MCF 10A (cell line): ENCODE results near the gene CORO2B. TPM values are rescaled to one million over a fixed set of nuclear protein-coding genes. Genes with fewer than 3 reads are reported as not detected.

Source experiments
- BruUV-seq: library from RNA; stranded (reverse); fragments of 400-500 nt; replicated peaks from 2 replicates; lab custom pipeline; 2021; lab: Mats Ljungman, UMichigan
- CTCF ChIA-PET: fragments of 300-600 bp; sonication (Branson Sonifier 250); formaldehyde crosslinking; extraction: SDS; loops from one replicate; lab custom pipeline; 2021; ENCODE audit warnings: antibody characterized with exemption, inconsistent platforms; lab: Yijun Ruan, JAX
- POLR2A ChIA-PET: fragments of 300-600, 350-650 bp; sonication (Branson Sonifier 250); formaldehyde crosslinking; extraction: SDS; loops from one replicate; lab custom pipeline; 2020; ENCODE audit warnings: antibody characterized with exemption, inconsistent platforms; lab: Yijun Ruan, JAX
- DNase-seq: peaks from one replicate; pipeline ENCODE4 v3.0.0-alpha.2; 2018; ENCODE audit not compliant: unreplicated experiment
- H3K27ac Mint-ChIP-seq: one replicate; pipeline ENCODE4 v1.8.0; 2022; ENCODE audit warnings: mild to moderate bottlenecking, low read depth, mixed read lengths; ENCODE audit not compliant: unreplicated experiment
- H3K27me3 Mint-ChIP-seq: one replicate; pipeline ENCODE4 v1.8.0; 2022; ENCODE audit warnings: mixed read lengths; ENCODE audit not compliant: insufficient read depth, unreplicated experiment
- H3K36me3 Mint-ChIP-seq: one replicate; pipeline ENCODE4 v1.8.0; 2022; ENCODE audit warnings: mild to moderate bottlenecking, moderate library complexity, mixed read lengths; ENCODE audit not compliant: insufficient read depth, unreplicated experiment
- H3K4me1 Mint-ChIP-seq: one replicate; pipeline ENCODE4 v1.8.0; 2022; ENCODE audit warnings: mixed read lengths; ENCODE audit not compliant: insufficient read depth, unreplicated experiment
- H3K4me3 Mint-ChIP-seq: one replicate; pipeline ENCODE4 v1.8.0; 2022; ENCODE audit warnings: mild to moderate bottlenecking, moderate library complexity, mixed read lengths; ENCODE audit not compliant: unreplicated experiment
- H3K9me3 Mint-ChIP-seq: one replicate; pipeline ENCODE4 v1.8.0; 2022; ENCODE audit warnings: mixed read lengths; ENCODE audit not compliant: unreplicated experiment
- intact Hi-C: fragments of 100-400 bp; cut with micrococcal nuclease; formaldehyde crosslinking; loops from 2 replicates; pipeline ENCODE4 v1.14.1; 2022
- total RNA-seq: library from RNA; stranded (reverse); gene quantifications from 2 replicates; pipeline ENCODE4 v1.2.3, GENCODE V29; 2022
- TF ChIP-seq, protein P1 (sequence below): fragments of 200-600 bp; IDR thresholded peaks from one replicate; pipeline ENCODE4 v1.8.0; 2022; ENCODE audit warnings: antibody characterized with exemption, mild to moderate bottlenecking; ENCODE audit not compliant: unreplicated experiment

The CORO2B gene
- total RNA-seq, 1 experiment from 2014 or later = 0.79 TPM

DNA sequence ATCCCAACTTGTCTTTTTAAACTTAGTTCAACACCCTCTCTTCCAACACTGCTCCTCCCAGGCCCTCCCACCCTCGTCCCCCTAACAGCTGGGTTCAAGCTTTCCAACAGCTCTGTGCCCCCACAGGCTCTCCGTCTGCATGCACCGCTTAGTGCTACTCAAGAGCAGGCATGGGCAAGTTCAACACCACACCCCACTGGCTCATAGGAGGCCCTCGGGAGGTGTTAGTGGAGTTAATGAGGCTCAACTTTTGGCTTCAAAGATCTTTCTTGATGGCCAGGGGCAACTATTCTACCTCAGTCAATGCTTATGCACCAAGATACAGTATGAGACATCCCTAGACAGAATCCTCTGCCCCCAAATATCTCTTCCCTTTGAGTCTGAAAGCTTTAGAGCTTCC is 127.5 kb downstream of the CORO2B start:
- Mint-ChIP-seq H3K4me3 (no peak overlapping the region), H3K36me3 (no peaks in the 10 kb centered on the region), H3K27me3 (peaks cover 15% of the 10 kb centered on the region), H3K9me3 (no peaks in the 10 kb centered on the region), H3K27ac (no peak overlapping the region), H3K4me1 (no peaks in the 10 kb centered on the region)
- BruUV-seq = no TSS peak
- no peak for DNase-seq
- intact Hi-C loops = no loop called here
- ChIA-PET CTCF (interaction anchor here (0.7 to 2.8 kb wide), 4 partner anchors 25 to 145 kb away, joined by 3 to 14 read pairs (median 4); no protein-coding TSS in a partner anchor), POLR2A (no interaction called here)
- TF ChIP-seq, protein P1, sequence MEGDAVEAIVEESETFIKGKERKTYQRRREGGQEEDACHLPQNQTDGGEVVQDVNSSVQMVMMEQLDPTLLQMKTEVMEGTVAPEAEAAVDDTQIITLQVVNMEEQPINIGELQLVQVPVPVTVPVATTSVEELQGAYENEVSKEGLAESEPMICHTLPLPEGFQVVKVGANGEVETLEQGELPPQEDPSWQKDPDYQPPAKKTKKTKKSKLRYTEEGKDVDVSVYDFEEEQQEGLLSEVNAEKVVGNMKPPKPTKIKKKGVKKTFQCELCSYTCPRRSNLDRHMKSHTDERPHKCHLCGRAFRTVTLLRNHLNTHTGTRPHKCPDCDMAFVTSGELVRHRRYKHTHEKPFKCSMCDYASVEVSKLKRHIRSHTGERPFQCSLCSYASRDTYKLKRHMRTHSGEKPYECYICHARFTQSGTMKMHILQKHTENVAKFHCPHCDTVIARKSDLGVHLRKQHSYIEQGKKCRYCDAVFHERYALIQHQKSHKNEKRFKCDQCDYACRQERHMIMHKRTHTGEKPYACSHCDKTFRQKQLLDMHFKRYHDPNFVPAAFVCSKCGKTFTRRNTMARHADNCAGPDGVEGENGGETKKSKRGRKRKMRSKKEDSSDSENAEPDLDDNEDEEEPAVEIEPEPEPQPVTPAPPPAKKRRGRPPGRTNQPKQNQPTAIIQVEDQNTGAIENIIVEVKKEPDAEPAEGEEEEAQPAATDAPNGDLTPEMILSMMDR = no peak

DNA sequence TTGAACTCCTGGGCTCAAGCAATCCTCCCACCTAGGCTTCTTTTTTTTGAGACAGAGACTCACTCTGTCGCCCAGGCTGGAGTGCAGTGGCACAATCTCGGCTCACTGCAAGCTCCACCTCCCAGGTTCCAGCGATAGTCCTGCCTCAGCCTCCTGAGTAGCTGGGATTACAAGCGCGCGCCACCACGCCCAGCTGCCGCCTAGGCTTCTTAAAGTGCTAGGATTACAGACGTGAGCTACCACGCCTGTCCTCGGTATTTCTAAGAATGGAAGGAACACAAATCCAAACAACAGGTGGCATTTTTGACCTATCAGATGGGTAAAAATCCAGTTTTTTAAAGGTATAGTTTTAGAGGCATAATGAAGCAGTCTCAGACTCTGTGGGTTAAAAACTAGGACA is 128.1 kb downstream of the CORO2B start:
- Mint-ChIP-seq H3K27me3 (peaks cover 20% of the 10 kb centered on the region), H3K9me3 (no peaks in the 10 kb centered on the region), H3K36me3 (no peaks in the 10 kb centered on the region), H3K4me1 (no peaks in the 10 kb centered on the region), H3K4me3 (no peak overlapping the region), H3K27ac (no peak overlapping the region)
- ChIA-PET CTCF (interaction anchor here (0.7 to 2.8 kb wide), 3 partner anchors 33 to 64 kb away, joined by 3 to 14 read pairs (median 3); no protein-coding TSS in a partner anchor), POLR2A (no interaction called here)
- intact Hi-C loops = no loop called here
- no TSS peak for BruUV-seq
- TF ChIP-seq, protein P1 = no peak
- no peak for DNase-seq

DNA sequence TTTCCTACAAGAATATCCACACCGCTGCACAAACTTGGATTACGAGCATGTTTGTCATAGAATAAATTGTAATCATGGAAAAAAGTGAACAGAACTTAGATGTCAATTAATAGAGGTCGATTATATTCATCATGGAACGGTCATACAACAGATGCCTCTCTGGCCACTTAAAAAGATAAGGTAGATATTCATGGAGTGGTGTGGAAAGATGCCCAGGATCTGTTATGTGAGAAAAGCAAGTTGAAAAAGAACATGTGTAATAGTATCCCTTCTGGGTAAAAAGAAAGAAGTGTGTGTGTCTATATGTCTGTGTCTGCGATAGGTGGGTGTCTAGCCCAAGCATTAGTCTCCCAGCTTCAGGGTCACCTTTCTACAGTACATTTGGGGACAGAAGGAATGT is 128.6 kb downstream of the CORO2B start:
- no peak overlapping the region for H3K4me3 Mint-ChIP-seq
- ChIA-PET CTCF (interaction anchor here (0.7 kb wide), 1 partner anchor 64 kb away, joined by 3 read pairs; no protein-coding TSS in a partner anchor), POLR2A (no interaction called here)
- H3K9me3 Mint-ChIP-seq = no peaks in the 10 kb centered on the region
- TF ChIP-seq, protein P1 = no peak
- H3K4me1 Mint-ChIP-seq = no peaks in the 10 kb centered on the region
- no TSS peak for BruUV-seq
- H3K27me3 Mint-ChIP-seq = peaks cover 24% of the 10 kb centered on the region
- H3K36me3 Mint-ChIP-seq = no peaks in the 10 kb centered on the region
- H3K27ac Mint-ChIP-seq = no peak overlapping the region
- intact Hi-C loops = no loop called here
- no peak for DNase-seq

DNA sequence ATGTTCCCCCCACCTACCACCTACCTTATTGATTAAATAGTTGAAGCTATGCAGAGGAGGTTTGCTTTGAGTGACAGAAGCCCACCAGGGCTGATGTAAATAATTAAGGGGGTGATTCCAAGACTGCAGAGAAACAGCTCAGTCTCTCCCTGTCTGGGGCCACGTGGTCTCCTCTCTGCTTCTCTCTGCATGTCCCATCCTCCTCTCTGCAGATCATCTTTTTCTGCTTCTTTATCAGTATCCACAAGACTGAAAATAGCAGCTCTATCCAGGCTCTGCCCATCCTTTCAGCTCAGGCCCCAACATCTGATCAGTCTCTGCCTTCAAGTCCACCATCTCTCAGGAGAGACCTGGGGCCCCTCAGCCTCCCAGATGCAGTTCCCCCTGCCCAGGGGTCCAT is 131.1 kb downstream of the CORO2B start:
- no peaks in the 10 kb centered on the region for H3K9me3 Mint-ChIP-seq
- POLR2A ChIA-PET = interaction anchor here (0.6 kb wide), 1 partner anchor 1129 kb away, joined by 5 read pairs; no protein-coding TSS in a partner anchor
- no peak overlapping the region for H3K27ac Mint-ChIP-seq
- no peak overlapping the region for H3K4me3 Mint-ChIP-seq
- CTCF ChIA-PET = interaction anchor here (0.6 kb wide), 1 partner anchor 191 kb away, joined by 3 read pairs; no protein-coding TSS in a partner anchor
- peaks cover 25% of the 10 kb centered on the region for H3K27me3 Mint-ChIP-seq
- intact Hi-C loops = no loop called here
- H3K4me1 Mint-ChIP-seq = no peaks in the 10 kb centered on the region
- no TSS peak for BruUV-seq
- H3K36me3 Mint-ChIP-seq = no peaks in the 10 kb centered on the region
- no peak for DNase-seq
- TF ChIP-seq, protein P1 = no peak
